PC-9 (cell line): ENCODE results near the gene KCNG4.

ENCODE experiments used
- CTCF ChIP-seq: fragments of 200-600 bp; sonication (generic); conservative IDR thresholded peaks from 2 replicates; pipeline ENCODE4 v1.6.1; 2017; ENCODE audit warnings: mixed run types, antibody characterized with exemption, mild to moderate bottlenecking, moderate library complexity
- EZH2 ChIP-seq: fragments of 200-600 bp; sonication (generic); IDR thresholded peaks from 2 replicates; pipeline ENCODE4 v1.8.0; 2017; ENCODE audit warnings: antibody characterized with exemption, low read depth

DNA sequence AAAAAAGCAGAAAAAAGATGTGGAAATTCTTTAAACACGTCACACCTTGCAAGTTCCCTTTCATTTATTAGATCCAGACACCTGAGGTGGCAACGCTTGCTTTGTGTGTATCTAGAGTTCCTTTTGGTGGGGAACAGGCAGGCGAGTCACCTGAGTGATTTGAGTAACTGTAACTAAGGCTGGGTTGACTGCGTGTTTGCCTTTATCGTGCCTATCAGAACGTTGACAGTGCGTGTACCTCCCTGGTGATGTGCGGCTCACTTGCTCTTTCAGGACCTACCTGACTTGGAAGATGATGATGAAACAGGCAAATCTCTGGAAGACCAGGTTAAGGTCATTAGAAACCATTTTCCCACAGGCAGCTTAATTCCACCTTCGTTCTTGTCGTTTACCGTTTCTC is 65.4 kb downstream of the KCNG4 start:
- TF ChIP-seq CTCF (no peak), EZH2 (no peak)
